Measurements from ENCODE around the gene ZSCAN1.

ZSCAN1 gene

GRCh38 chr19:58083021-58083420 lies 49.2 kb downstream of the ZSCAN1 start:
- DNase-seq (ENCODE audit: low read depth in 2 of 2) = no peak

- DNase-seq (ENCODE audit: low read depth in 2 of 2) = no peak
Measured at GRCh38 chr19:58084596-58085347, 50.9 kb downstream of the ZSCAN1 start.

GRCh38 chr19:58085348-58085875 lies 51.6 kb downstream of the ZSCAN1 start:
- DNase-seq (ENCODE audit: low read depth in 2 of 2) = no peak

GRCh38 chr19:58086825-58087710 lies 53.2 kb downstream of the ZSCAN1 start:
- DNase-seq (ENCODE audit: low read depth in 2 of 2) = no peak

- DNase-seq (ENCODE audit: low read depth in 2 of 2) = no peak
Measured at GRCh38 chr19:58088521-58089052, 54.8 kb downstream of the ZSCAN1 start.

GRCh38 chr19:58089846-58090245 lies 56.0 kb downstream of the ZSCAN1 start:
- no peak for DNase-seq (ENCODE audit: low read depth in 2 of 2)

- DNase-seq (ENCODE audit: low read depth in 2 of 2) = no peak
Measured at GRCh38 chr19:58091251-58091995, 57.6 kb downstream of the ZSCAN1 start.

- no peak for DNase-seq (ENCODE audit: low read depth in 2 of 2)
Measured at GRCh38 chr19:58093071-58093470, 59.2 kb downstream of the ZSCAN1 start.

GRCh38 chr19:58095328-58095727 lies 61.5 kb downstream of the ZSCAN1 start:
- DNase-seq (ENCODE audit: low read depth in 2 of 2) = no peak

- no peak for DNase-seq (ENCODE audit: low read depth in 2 of 2)
Measured at GRCh38 chr19:58096884-58097283, 63.1 kb downstream of the ZSCAN1 start.

- DNase-seq (ENCODE audit: low read depth in 2 of 2) = no peak
Measured at GRCh38 chr19:58097349-58097748, 63.5 kb downstream of the ZSCAN1 start.

GRCh38 chr19:58097781-58098681 lies 64.2 kb downstream of the ZSCAN1 start, which contains the start of gene ZSCAN18:
Gene ZSCAN18 (minus strand): TSS chr19:58098231. CDS start chr19:58090267, 7,964 bp downstream.
- peak; percentile 94 to 95 for DNase-seq (ENCODE audit: low read depth in 2 of 2)

GRCh38 chr19:58098682-58098998 lies 64.8 kb downstream of the ZSCAN1 start:
- DNase-seq (ENCODE audit: low read depth in 2 of 2) = no peak

Measured in stimulated activated CD8-positive, alpha-beta memory T cell treated with anti-CD3 and anti-CD28 coated beads, Interleukin-2, amount 100 ng/mL, for 1 hour (primary cell).